ENCODE results near the gene ZGRF1. TPM values are rescaled to one million over a fixed set of nuclear protein-coding genes. Genes with fewer than 3 reads are reported as not detected.

ZGRF1 gene
- total RNA-seq, 4 donors from 2014 or later, result 1.5 to 10.0 (median 3.7) TPM

- peaks cover 16 to 100% (median 90%) of the 10 kb centered on the region in 4 donors for H3K27me3 ChIP-seq
- no peak for DNase-seq (ENCODE audit: extremely low spot score)
- H3K36me3 ChIP-seq, result no peaks in the 10 kb centered on the region
- H3K4me1 ChIP-seq, result peaks cover 31 to 62% (median 50%) of the 10 kb centered on the region in 4 donors
- H3K27ac ChIP-seq (replicated peaks in 1 of 4), result no peak overlapping the region
- 38% methylated on average over 3 of the region's 3 CpGs for WGBS
- H3K9me3 ChIP-seq, result no peaks in the 10 kb centered on the region
- TF ChIP-seq POLR2AphosphoS5 (IDR thresholded peaks at IDR 0.05) (no peak), POLR2A (IDR thresholded peaks at IDR 0.05; ENCODE audit: low read depth) (no peak), EP300 (IDR thresholded peaks at IDR 0.05) (no peak)
- TF ChIP-seq, protein P1, sequence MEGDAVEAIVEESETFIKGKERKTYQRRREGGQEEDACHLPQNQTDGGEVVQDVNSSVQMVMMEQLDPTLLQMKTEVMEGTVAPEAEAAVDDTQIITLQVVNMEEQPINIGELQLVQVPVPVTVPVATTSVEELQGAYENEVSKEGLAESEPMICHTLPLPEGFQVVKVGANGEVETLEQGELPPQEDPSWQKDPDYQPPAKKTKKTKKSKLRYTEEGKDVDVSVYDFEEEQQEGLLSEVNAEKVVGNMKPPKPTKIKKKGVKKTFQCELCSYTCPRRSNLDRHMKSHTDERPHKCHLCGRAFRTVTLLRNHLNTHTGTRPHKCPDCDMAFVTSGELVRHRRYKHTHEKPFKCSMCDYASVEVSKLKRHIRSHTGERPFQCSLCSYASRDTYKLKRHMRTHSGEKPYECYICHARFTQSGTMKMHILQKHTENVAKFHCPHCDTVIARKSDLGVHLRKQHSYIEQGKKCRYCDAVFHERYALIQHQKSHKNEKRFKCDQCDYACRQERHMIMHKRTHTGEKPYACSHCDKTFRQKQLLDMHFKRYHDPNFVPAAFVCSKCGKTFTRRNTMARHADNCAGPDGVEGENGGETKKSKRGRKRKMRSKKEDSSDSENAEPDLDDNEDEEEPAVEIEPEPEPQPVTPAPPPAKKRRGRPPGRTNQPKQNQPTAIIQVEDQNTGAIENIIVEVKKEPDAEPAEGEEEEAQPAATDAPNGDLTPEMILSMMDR (IDR thresholded peaks at IDR 0.05), result no peak
- intact Hi-C loops (cut with DNase I), result no loop called here
- no peak overlapping the region for H3K4me3 ChIP-seq
Observed at GRCh38 chr4:112517911-112518310, 118.8 kb downstream of the ZGRF1 start.

GRCh38 chr4:112517067-112517634 lies 119.6 kb downstream of the ZGRF1 start:
- Histone ChIP-seq H3K9me3 (no peaks in the 10 kb centered on the region), H3K4me3 (peak overlapping the region in 3 of 4 donors; percentile 54 to 66 (median 60)), H3K4me1 (peaks cover 29 to 59% (median 47%) of the 10 kb centered on the region in 4 donors), H3K36me3 (no peaks in the 10 kb centered on the region), H3K27ac (replicated peaks in 1 of 4) (no peak overlapping the region), H3K27me3 (peaks cover 16 to 100% (median 88%) of the 10 kb centered on the region in 4 donors)
- WGBS, result 4% methylated on average over 18 of the region's 20 CpGs
- no peak for DNase-seq (ENCODE audit: extremely low spot score)
- TF ChIP-seq POLR2A (IDR thresholded peaks at IDR 0.05; ENCODE audit: low read depth) (no peak), EP300 (IDR thresholded peaks at IDR 0.05) (no peak), POLR2AphosphoS5 (IDR thresholded peaks at IDR 0.05) (no peak)
- TF ChIP-seq, protein P1 (IDR thresholded peaks at IDR 0.05), result no peak
- intact Hi-C loops (cut with DNase I), result no loop called here

- intact Hi-C loops (cut with DNase I), result no loop called here
- Histone ChIP-seq H3K27ac (replicated peaks in 1 of 4) (no peak overlapping the region), H3K27me3 (peaks cover 16 to 100% (median 87%) of the 10 kb centered on the region in 4 donors), H3K36me3 (no peaks in the 10 kb centered on the region), H3K9me3 (no peaks in the 10 kb centered on the region), H3K4me3 (peak overlapping the region; percentile 54 to 66 (median 58)), H3K4me1 (peaks cover 29 to 59% (median 47%) of the 10 kb centered on the region in 4 donors)
- 1% methylated on average over 39 of the region's 55 CpGs for WGBS
- no peak for DNase-seq (ENCODE audit: extremely low spot score)
- no peak for TF ChIP-seq POLR2A (IDR thresholded peaks at IDR 0.05; ENCODE audit: low read depth)
- TF ChIP-seq, protein P1 (IDR thresholded peaks at IDR 0.05), result no peak
- TF ChIP-seq EP300 (IDR thresholded peaks at IDR 0.05), result no peak
- TF ChIP-seq POLR2AphosphoS5 (IDR thresholded peaks at IDR 0.05), result no peak
Observed at GRCh38 chr4:112516471-112517066, 120.1 kb downstream of the ZGRF1 start.

DNA sequence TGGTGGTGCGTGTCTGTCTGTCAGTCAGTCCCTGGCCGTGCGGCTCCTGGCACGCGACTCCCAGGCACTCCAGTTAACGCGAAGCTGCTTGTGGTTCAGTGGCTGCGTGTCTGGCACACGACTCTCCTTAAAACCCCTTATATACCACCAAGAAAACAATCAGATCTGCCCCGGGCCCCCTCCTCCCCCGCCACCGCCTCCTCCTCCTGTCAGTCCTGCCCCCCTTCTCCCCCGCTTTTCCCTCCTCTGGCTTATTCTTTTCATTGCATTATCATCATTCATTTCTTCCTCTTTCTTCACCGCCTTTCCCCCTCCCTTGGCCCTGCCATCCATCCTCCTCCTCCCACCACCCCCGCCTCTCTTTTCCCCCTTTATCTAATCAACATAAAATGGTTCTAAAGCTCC lies 120.6 kb downstream of the ZGRF1 start, which contains the start of gene NEUROG2:
Gene NEUROG2 (minus strand): TSS at position 115 of the 405 bp plus-strand sequence. CDS start 705 bp downstream, outside the sequence.
- Histone ChIP-seq H3K4me3 (peak within 1 kb of the TSS; percentile 54 to 66 (median 58)), H3K27me3 (peaks cover 16 to 100% (median 87%) of the 10 kb centered on the region in 4 donors), H3K27ac (replicated peaks in 1 of 4) (no peak within 1 kb of the TSS), H3K9me3 (no peaks in the 10 kb centered on the region), H3K4me1 (peaks cover 32 to 61% (median 48%) of the 10 kb centered on the region in 4 donors), H3K36me3 (no peaks in the 10 kb centered on the region)
- 3% methylated on average over 15 of the region's 15 CpGs for WGBS
- TF ChIP-seq EP300 (IDR thresholded peaks at IDR 0.05), result no peak
- no peak for TF ChIP-seq POLR2AphosphoS5 (IDR thresholded peaks at IDR 0.05)
- TF ChIP-seq, protein P1 (IDR thresholded peaks at IDR 0.05), result no peak
- no peak for TF ChIP-seq POLR2A (IDR thresholded peaks at IDR 0.05; ENCODE audit: low read depth)
- no peak for DNase-seq (ENCODE audit: extremely low spot score)
- intact Hi-C loops (cut with DNase I), result no loop called here
